Fibroblast of peridontal ligament (primary cell): ENCODE results near the gene RHO.
"Not testable (repeated sequence)": the region's sequence is repeated elsewhere in the genome, so short reads cannot be mapped to it uniquely, and the experiment has no call there.

ENCODE experiments used
- DNase-seq: peaks from one replicate; pipeline ENCODE4 v3.0.0-alpha.2; 2010; ENCODE audit errors: extremely low read depth

The RHO gene

DNA sequence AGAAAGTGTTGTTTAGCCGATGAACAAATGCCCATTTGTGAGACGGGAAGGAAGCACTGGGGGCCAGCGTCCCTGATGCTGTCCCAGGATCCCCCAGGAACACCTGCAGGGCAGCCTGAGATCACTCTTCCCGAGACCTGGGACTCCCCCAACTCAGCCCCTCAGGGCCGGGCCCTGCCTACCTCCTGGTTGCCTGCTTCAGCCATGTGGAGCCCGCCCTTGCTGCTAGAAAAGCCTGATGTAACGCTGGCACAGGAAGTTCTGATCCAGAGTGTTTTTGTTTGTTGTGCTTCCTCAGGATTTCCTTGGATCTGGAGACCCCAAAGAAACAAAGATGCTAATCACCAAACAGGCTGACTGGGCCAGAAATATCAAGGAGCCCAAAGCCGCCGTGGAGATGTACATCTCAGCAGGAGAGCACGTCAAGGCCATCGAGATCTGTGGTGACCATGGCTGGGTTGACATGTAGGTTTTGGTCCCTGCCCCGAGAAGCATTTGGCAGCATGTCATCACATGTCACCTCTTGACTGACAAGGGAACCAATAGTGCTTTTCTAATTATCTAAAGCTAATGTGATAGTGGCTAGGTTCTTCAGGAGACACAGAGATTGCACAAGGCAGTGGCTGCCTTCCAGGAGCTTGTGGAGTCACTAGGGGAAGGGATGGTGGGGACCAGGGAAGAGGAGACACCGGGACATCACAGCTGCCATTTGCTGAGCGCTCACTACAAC, 28.7 kb upstream of the RHO start:
- DNase-seq: not testable (repeated sequence)

GRCh38 chr3:129500334-129500658, 28.1 kb upstream of the RHO start:
- no peak for DNase-seq

GRCh38 chr3:129501630-129502029, 26.8 kb upstream of the RHO start:
- no peak for DNase-seq

GRCh38 chr3:129502641-129503408, 25.6 kb upstream of the RHO start:
- DNase-seq: no peak

- DNase-seq: no peak
These were observed 24.8 kb upstream of the RHO start for GRCh38 chr3:129503471-129504291.

DNA sequence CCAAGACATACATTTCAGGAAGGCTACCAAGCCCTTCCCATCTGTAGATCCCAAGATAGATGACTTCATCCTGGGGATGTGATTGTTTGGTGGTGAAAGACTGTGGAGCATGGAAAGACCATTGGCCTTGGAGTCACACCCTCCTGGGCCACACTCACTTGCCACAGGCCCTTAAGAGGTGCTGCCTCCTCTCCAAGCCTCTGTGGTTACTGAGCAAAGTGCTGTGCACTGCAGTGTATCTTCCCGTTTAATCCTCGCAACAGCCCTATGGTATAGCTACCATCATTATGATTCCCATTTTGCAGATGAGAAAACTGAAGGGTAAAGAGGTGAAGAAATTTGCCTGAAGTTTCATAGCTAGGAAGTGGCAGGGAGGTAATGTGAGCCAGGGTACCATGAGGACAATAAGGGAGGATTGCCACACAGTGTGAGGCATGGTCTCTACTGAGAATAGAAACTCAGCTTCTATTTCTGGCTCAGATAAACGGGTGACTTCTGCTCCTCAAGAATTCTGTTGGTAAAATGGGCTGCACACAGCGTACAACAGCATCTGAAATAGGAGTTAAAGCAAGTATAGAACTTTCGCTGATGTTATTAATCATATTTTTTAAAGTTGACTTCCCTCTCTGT, 23.9 kb upstream of the RHO start:
- DNase-seq: no peak

DNA sequence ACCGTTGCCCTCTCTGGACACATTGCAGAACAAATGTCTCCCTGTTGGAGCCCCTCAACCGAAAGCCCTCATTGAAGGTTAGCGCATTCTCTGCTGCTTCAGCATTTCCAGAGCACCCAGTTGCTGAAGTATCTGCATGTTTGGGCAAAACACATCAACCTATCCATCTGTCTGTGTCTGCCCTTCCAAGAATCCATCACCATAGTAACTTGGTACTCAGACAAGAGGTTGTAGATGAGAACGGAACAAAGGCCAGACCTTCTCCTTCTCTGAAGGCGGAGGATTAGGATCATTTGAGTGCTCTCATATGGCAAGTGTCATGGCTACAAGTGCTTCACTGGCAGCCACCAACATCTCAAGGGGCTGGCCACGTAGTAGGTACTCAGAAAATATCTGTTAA, 23.1 kb upstream of the RHO start:
- no peak for DNase-seq

DNA sequence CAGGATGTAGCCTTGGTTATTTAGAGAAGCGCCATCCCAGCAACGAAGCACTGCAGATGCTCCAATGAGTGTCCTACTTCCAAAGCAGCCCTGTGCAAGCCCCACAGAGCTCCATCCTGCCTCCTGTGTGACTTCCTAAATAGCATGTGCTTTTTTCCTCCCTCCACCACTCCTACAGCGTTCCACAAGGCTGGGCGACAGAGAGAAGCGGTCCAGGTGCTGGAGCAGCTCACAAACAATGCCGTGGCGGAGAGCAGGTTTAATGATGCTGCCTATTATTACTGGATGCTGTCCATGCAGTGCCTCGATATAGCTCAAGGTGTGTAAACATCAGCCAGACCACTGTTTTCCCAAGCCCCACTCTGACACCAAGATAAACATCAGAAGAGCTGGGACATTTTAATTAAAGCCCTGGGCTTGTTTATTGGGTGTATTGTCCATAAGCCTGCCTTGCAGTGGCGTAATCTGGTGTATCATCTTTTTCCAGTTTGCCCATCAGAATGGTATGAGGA, 22.2 kb upstream of the RHO start:
- no peak for DNase-seq

- no peak for DNase-seq
These were observed 21.1 kb upstream of the RHO start for GRCh38 chr3:129507181-129507831.

- DNase-seq: no peak
These were observed 15.8 kb upstream of the RHO start for GRCh38 chr3:129512595-129512994.

DNA sequence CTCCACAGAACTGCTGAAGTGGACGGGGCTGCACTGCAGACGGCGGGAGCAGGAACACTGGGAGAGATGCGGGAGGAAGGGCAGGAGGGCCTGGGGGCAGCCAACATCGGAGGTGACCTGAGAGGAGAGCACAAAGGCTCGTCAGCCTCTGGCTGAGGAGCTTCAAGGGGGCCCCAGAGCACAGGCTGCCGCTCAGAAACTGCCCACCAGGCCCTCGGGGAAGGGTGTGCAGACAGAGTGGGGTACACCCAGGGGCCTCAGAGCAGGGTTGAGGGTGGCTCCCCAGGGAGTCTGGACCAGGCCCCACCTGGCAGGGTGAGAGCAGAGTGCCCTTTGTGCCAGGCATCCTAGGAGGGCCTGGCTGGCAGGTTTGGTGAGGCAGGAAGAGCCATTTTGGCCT, 14.7 kb upstream of the RHO start:
- no peak for DNase-seq

DNA sequence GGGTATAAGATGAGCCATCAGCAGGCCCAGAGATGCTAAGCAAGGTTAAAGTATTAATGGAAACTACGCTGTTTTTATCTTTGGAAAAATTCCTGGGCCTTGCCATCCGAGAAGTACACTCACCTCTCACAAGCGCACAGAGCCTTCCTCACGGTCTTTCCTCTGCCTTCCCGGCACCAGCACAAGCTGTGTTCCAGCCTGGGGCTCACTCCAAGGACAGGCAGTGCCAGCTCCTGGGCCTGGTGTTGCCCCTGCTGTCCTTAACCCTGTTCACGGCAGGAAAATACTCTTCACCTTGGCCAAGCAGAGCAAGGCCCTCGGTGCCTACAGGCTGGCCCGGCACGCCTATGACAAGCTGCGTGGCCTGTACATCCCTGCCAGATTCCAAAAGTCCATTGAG, 14.3 kb upstream of the RHO start:
- no peak for DNase-seq

DNA sequence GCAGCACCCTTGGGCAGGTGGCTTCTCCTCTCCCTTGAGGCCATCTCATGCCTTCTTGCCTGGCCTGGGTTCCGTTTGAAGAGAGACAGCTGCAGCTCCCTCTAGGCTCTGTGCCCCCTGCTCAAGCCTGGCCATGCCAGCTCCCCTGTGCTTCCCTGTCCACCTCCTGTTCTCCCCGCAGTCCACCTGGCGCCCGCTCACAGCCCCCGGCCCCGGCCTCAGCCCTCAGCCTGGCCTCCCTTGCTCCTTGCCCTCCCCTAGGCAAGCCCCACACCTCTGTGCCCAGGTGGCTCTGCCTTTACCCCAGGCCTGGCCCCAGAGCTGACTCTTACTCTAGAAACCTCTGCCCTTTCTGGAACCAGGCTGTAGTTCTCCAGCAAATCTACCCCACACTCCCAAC, 13.9 kb upstream of the RHO start:
- DNase-seq: no peak

GRCh38 chr3:129515108-129515820, 13.2 kb upstream of the RHO start:
- not testable (repeated sequence) for DNase-seq

- DNase-seq: not testable (repeated sequence)
These were observed 12.5 kb upstream of the RHO start for GRCh38 chr3:129515821-129516432.

GRCh38 chr3:129517516-129517915, 10.9 kb upstream of the RHO start:
- no peak for DNase-seq

DNA sequence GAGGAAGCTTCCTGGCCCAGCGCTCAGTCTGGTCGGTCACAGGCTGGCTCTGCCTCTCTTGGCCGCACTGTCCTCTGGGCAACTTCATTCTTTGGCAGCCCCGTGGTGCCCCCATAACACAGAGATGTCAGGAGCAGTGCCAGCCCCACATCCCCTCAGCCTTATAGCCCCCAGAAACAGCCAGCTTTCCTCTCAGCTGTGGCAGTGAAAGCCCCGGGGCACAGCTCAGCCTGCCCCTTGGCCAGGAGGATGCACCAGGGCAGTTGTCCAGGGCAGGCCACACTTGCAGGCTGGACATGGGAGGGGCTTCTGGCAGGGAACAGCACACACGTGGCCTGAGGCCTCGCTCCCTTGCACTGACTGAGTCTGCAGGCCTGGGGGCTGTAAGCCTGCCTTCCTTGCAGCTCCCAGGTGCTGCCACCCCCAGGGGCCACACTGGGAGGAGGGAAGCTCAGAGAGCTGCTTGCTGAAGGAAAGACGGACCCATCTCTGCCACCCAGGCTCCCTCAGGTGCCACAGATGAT, 10.3 kb upstream of the RHO start:
- DNase-seq: no peak

- no peak for DNase-seq
These were observed 9.9 kb upstream of the RHO start for GRCh38 chr3:129518581-129518980.

DNA sequence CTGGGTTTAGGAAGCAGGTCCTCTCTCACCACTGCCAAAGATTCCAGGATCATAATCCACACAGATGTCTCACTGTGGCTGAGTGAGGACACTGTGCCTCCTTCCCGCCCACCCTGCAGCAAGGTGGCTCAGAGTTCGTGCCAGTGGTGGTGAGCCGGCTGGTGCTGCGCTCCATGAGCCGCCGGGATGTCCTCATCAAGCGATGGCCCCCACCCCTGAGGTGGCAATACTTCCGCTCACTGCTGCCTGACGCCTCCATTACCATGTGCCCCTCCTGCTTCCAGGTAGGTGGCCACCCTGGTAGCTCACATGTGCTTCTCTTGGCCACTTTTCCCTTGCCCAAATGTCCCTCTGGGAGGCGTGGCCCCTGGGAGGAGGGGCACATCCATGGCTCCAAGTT, 9.0 kb upstream of the RHO start:
- no peak for DNase-seq
